Measurements from ENCODE around the gene BEST4. TPM values are rescaled to one million over a fixed set of nuclear protein-coding genes. Genes with fewer than 3 reads are reported as not detected.

BEST4 gene
- total and polyA plus RNA-seq, 2 of the 4 experiments (the other 2 are of a cell fraction), result 0.07 TPM; not detected in 1

- Histone ChIP-seq H2AFZ (replicated peaks; ENCODE audit: low read length, poor library complexity) (no peak overlapping the region), H3K27me3 (ENCODE audit: control insufficient read depth, insufficient read depth, low read length) (no peaks in the 10 kb centered on the region), H3K79me1 (ENCODE audit: low read depth in 1 of 2, low read length in 2 of 2) (peaks cover 14 to 41% of the 10 kb centered on the region in 2 experiments; a peak in 3 of 4 replicates), H3K4me3 (ENCODE audit: insufficient read depth, low read depth, low read length) (peak overlapping the region; percentile 74), H2BK5ac (ENCODE audit: low read depth, low read length, poor library complexity, severe bottlenecking) (peak overlapping the region; percentile 71), H3K27ac (ENCODE audit: insufficient read depth, low read length) (peak overlapping the region; percentile 67), H3K18ac (ENCODE audit: low read depth, low read length) (peak overlapping the region; percentile 82), H4K91ac (ENCODE audit: insufficient read depth, low read depth, low read length) (peak overlapping the region; percentile 5; the same call in 1 of the 2 replicates), H4K8ac (ENCODE audit: low read depth in 2 of 2, low read length in 2 of 2) (no peak overlapping the region), H3K14ac (replicated peaks; ENCODE audit: low read depth, low read length) (peak overlapping the region; percentile 97), H3K23ac (ENCODE audit: low read depth, low read length) (peak overlapping the region; percentile 91), H2BK20ac (ENCODE audit: low read depth, low read length) (no peak overlapping the region), H4K20me1 (ENCODE audit: insufficient read depth, low read length) (peaks cover 28% of the 10 kb centered on the region), H3K56ac (ENCODE audit: extremely low read depth, insufficient read depth, low read length) (no peak overlapping the region), H2AK5ac (ENCODE audit: low read depth, low read length) (peak overlapping the region; percentile 90), H3K9ac (ENCODE audit: low read depth, low read length) (peak overlapping the region; percentile 87), H3K4ac (ENCODE audit: low read depth, low read length) (peak overlapping the region; percentile 95), H2BK120ac (ENCODE audit: low read depth, low read length) (peak overlapping the region; percentile 28), H4K5ac (ENCODE audit: low read depth, low read length) (no peak overlapping the region), H3K9me3 (ENCODE audit: control insufficient read depth, insufficient read depth, low read length) (no peaks in the 10 kb centered on the region), H3K4me1 (ENCODE audit: control insufficient read depth, insufficient read depth, low read length) (peaks cover 20% of the 10 kb centered on the region), H3K36me3 (ENCODE audit: control insufficient read depth, insufficient read depth, low read length) (peaks cover 37% of the 10 kb centered on the region), H2AK9ac (replicated peaks; ENCODE audit: low read depth, low read length, poor library complexity) (peak overlapping the region; percentile 89), H3K9me1 (ENCODE audit: insufficient read depth, low read length) (peaks cover 12% of the 10 kb centered on the region), H3K4me2 (ENCODE audit: low read depth, low read length) (peak overlapping the region; percentile 100), H2BK15ac (ENCODE audit: low read depth, low read length) (peak overlapping the region; percentile 4; the same call in 1 of the 3 replicates)
- ChIA-PET POLR2A (ENCODE audit: unreplicated experiment) (interaction anchor here (0.7 kb wide), 2 partner anchors 11 to 17 kb away, joined by 5 read pairs; no protein-coding TSS in a partner anchor), CTCF (interaction anchor here (0.6 kb wide), 1 partner anchor 36 kb away, joined by 3 read pairs; no protein-coding TSS in a partner anchor)
- dilution Hi-C loops (cut with HindIII; ENCODE audit: low sequenced_read_pairs, unreplicated experiment) (no loop called here), in situ Hi-C loops (cut with MboI; ENCODE audit: low sequenced_read_pairs) (no loop called here), intact Hi-C loops (cut with micrococcal nuclease) (loop anchor here (10.0 kb wide), 1 partner anchor 502 kb away; no protein-coding TSS in a partner anchor)
- ATAC-seq (ENCODE audit: low read depth), result no peak
- no peak for DNase-seq
- no TSS peak for BruUV-seq (replicated peaks)
- TF ChIP-seq MXI1 (IDR thresholded peaks at IDR 0.05; ENCODE audit: borderline replicate concordance, low read depth, low read length) (no peak), RFX5 (IDR thresholded peaks at IDR 0.05; ENCODE audit: low read depth, low read length) (no peak), MAZ (IDR thresholded peaks at IDR 0.05; ENCODE audit: borderline replicate concordance, low read depth, low read length) (no peak), BHLHE40 (IDR thresholded peaks at IDR 0.05; ENCODE audit: low read depth, low read length) (no peak)
- TF ChIP-seq, protein P1, sequence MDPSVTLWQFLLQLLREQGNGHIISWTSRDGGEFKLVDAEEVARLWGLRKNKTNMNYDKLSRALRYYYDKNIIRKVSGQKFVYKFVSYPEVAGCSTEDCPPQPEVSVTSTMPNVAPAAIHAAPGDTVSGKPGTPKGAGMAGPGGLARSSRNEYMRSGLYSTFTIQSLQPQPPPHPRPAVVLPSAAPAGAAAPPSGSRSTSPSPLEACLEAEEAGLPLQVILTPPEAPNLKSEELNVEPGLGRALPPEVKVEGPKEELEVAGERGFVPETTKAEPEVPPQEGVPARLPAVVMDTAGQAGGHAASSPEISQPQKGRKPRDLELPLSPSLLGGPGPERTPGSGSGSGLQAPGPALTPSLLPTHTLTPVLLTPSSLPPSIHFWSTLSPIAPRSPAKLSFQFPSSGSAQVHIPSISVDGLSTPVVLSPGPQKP (IDR thresholded peaks at IDR 0.05; ENCODE audit: borderline replicate concordance, low read depth, low read length), result no peak
- 80% methylated on average over 5 of the region's 13 CpGs; no CpG with 5 or more reads in 1 of the 2 experiments for WGBS, 2 experiments (ENCODE audit: extremely low coverage in 2 of 2, insufficient read length in 1 of 2)
Observed at GRCh38 chr1:44802306-44803061, 14.5 kb upstream of the BEST4 start.
